GM19099 (cell line): ENCODE measurements around the gene NAGS.

Source experiments
- POLR2A ChIP-seq: IDR thresholded peaks from 3 replicates; pipeline ENCODE4 v1.6.1; 2011; ENCODE audit warnings: low read depth; ENCODE audit not compliant: insufficient read length; ENCODE audit errors: extremely low read depth

NAGS gene

GRCh38 chr17:43982171-43982570 is 22.3 kb upstream of the NAGS start:
- TF ChIP-seq POLR2A, result no peak

GRCh38 chr17:43983196-43983514 is 21.3 kb upstream of the NAGS start:
- TF ChIP-seq POLR2A, result no peak

- no peak for TF ChIP-seq POLR2A
These were observed 20.7 kb upstream of the NAGS start for GRCh38 chr17:43983515-43984411.

- no peak for TF ChIP-seq POLR2A
These were observed 19.9 kb upstream of the NAGS start for GRCh38 chr17:43984521-43984920.

GRCh38 chr17:43986225-43986981 is 18.0 kb upstream of the NAGS start:
- no peak for TF ChIP-seq POLR2A

GRCh38 chr17:43987131-43988021 is 17.0 kb upstream of the NAGS start:
- TF ChIP-seq POLR2A, result no peak

- no peak for TF ChIP-seq POLR2A
These were observed 16.1 kb upstream of the NAGS start for GRCh38 chr17:43988301-43988700.

GRCh38 chr17:43992641-43993040 is 11.8 kb upstream of the NAGS start:
- TF ChIP-seq POLR2A, result no peak

GRCh38 chr17:43994272-43995149 is 9.9 kb upstream of the NAGS start:
- TF ChIP-seq POLR2A, result no peak

- no peak for TF ChIP-seq POLR2A
These were observed 9.3 kb upstream of the NAGS start for GRCh38 chr17:43995150-43995471.

- TF ChIP-seq POLR2A, result no peak
These were observed 5.9 kb upstream of the NAGS start for GRCh38 chr17:43998552-43998951.

GRCh38 chr17:43999024-43999423 is 5.4 kb upstream of the NAGS start:
- no peak for TF ChIP-seq POLR2A

GRCh38 chr17:44000141-44000860 is 4.1 kb upstream of the NAGS start:
- TF ChIP-seq POLR2A, result no peak
